Skin epidermis (tissue), 12 donors: ENCODE results near the gene ST3GAL4.

Experiments used
- H3K27ac ChIP-seq, 21 experiments: fragments of 200-600 bp; sonication (generic) in 11 of 21; one replicate each; pipeline ENCODE4 v1.5.0; 2020; ENCODE audit warnings: mild to moderate bottlenecking in 3 of 21, inconsistent platforms in 2 of 21, moderate library complexity in 2 of 21
- H3K4me3 ChIP-seq, 7 experiments: fragments of 200-600 bp; sonication (generic) in 2 of 7; one replicate each; pipeline ENCODE4 v1.5.0; 2020; ENCODE audit warnings: inconsistent platforms in 2 of 7, mild to moderate bottlenecking in 2 of 7, moderate library complexity in 1 of 7

Gene ST3GAL4

GRCh38 chr11:126328444-126328843, 27.0 kb upstream of the ST3GAL4 start:
- no peak overlapping the region for H3K4me3 ChIP-seq
- H3K27ac ChIP-seq, result peak overlapping the region in 4 of 21 experiments; percentile 13 to 31 (median 22)

GRCh38 chr11:126328938-126329643, 26.4 kb upstream of the ST3GAL4 start:
- no peak overlapping the region for H3K4me3 ChIP-seq

GRCh38 chr11:126329644-126330211, 25.8 kb upstream of the ST3GAL4 start:
- no peak overlapping the region for H3K4me3 ChIP-seq
- H3K27ac ChIP-seq, result peak overlapping the region in 3 of 21 experiments; percentile 0 to 42 (median 31)

More at GRCh38 chr11:126328938-126329643, 26.4 kb upstream of the ST3GAL4 start:
- peak overlapping the region in 6 of 21 experiments; percentile 0 to 42 (median 22) for H3K27ac ChIP-seq

GRCh38 chr11:126331286-126331685, 24.2 kb upstream of the ST3GAL4 start:
- Histone ChIP-seq H3K27ac (no peak overlapping the region), H3K4me3 (no peak overlapping the region)

GRCh38 chr11:126332221-126332711, 23.2 kb upstream of the ST3GAL4 start:
- H3K4me3 ChIP-seq, result no peak overlapping the region
- peak overlapping the region in 3 of 21 experiments; percentile 9 to 26 (median 11) for H3K27ac ChIP-seq

GRCh38 chr11:126333142-126333541, 22.3 kb upstream of the ST3GAL4 start:
- H3K27ac ChIP-seq, result peak overlapping the region in 1 of 21 experiments; percentile 26
- no peak overlapping the region for H3K4me3 ChIP-seq

- no peak overlapping the region for H3K4me3 ChIP-seq
Measured at GRCh38 chr11:126334659-126335462, 20.6 kb upstream of the ST3GAL4 start.

GRCh38 chr11:126335463-126335760, 20.1 kb upstream of the ST3GAL4 start:
- H3K27ac ChIP-seq, result no peak overlapping the region
- H3K4me3 ChIP-seq, result no peak overlapping the region

More at GRCh38 chr11:126334659-126335462, 20.6 kb upstream of the ST3GAL4 start:
- H3K27ac ChIP-seq, result no peak overlapping the region

- H3K27ac ChIP-seq, result no peak overlapping the region
- H3K4me3 ChIP-seq, result no peak overlapping the region
Measured at GRCh38 chr11:126336138-126336541, 19.3 kb upstream of the ST3GAL4 start.

- no peak overlapping the region for H3K4me3 ChIP-seq
- no peak overlapping the region for H3K27ac ChIP-seq
Measured at GRCh38 chr11:126336671-126337101, 18.8 kb upstream of the ST3GAL4 start.

GRCh38 chr11:126337126-126337473, 18.4 kb upstream of the ST3GAL4 start:
- Histone ChIP-seq H3K4me3 (no peak overlapping the region), H3K27ac (no peak overlapping the region)

- Histone ChIP-seq H3K27ac (no peak overlapping the region), H3K4me3 (no peak overlapping the region)
Measured at GRCh38 chr11:126337474-126338241, 17.8 kb upstream of the ST3GAL4 start.

- no peak overlapping the region for H3K4me3 ChIP-seq
- peak overlapping the region in 1 of 21 experiments; percentile 28 for H3K27ac ChIP-seq
Measured at GRCh38 chr11:126338346-126339055, 17.0 kb upstream of the ST3GAL4 start.

- peak overlapping the region in 4 of 21 experiments; percentile 14 to 39 (median 20) for H3K27ac ChIP-seq
- H3K4me3 ChIP-seq, result no peak overlapping the region
Measured at GRCh38 chr11:126339073-126339862, 16.2 kb upstream of the ST3GAL4 start.

GRCh38 chr11:126339863-126340434, 15.5 kb upstream of the ST3GAL4 start:
- peak overlapping the region in 5 of 21 experiments; percentile 7 to 39 (median 17) for H3K27ac ChIP-seq

GRCh38 chr11:126340960-126341606, 14.4 kb upstream of the ST3GAL4 start:
- H3K27ac ChIP-seq, result peak overlapping the region in 4 of 21 experiments; percentile 14 to 56 (median 34)

More at GRCh38 chr11:126339863-126340434, 15.5 kb upstream of the ST3GAL4 start:
- no peak overlapping the region for H3K4me3 ChIP-seq

GRCh38 chr11:126341760-126342161, 13.7 kb upstream of the ST3GAL4 start:
- no peak overlapping the region for H3K4me3 ChIP-seq
- peak overlapping the region in 6 of 21 experiments; percentile 11 to 59 (median 21) for H3K27ac ChIP-seq

More at GRCh38 chr11:126340960-126341606, 14.4 kb upstream of the ST3GAL4 start:
- H3K4me3 ChIP-seq, result no peak overlapping the region
